Stimulated activated CD4-positive, alpha-beta T cell treated with anti-CD3 and anti-CD28 coated beads, Interleukin-12 subunit alpha, Interleukin-12 subunit beta, amount 100 ng/mL, for 24 hours (primary cell): ENCODE results near the gene TYMP.

ENCODE experiments used
- DNase-seq, 2 experiments: peaks; one replicate each; pipeline ENCODE4 v3.0.0-alpha.2; 2020; ENCODE audit warnings: low read depth in 2 of 2

TYMP gene

GRCh38 chr22:50529897-50530579, at the start of gene TYMP:
TYMP (minus strand) TSS chr22:50530012; CDS start chr22:50529709, 303 bp downstream.
- peak; percentile 52 to 59 for DNase-seq

GRCh38 chr22:50578776-50579310, 49.0 kb upstream of the TYMP start:
- DNase-seq, result no peak

- DNase-seq, result no peak
Observed at GRCh38 chr22:50577987-50578775, 48.4 kb upstream of the TYMP start, which contains the start of gene CPT1B. CPT1B (minus strand) TSS chr22:50578427; CDS start chr22:50577915, 512 bp downstream.

GRCh38 chr22:50577697-50577986, 47.8 kb upstream of the TYMP start:
- no peak for DNase-seq

GRCh38 chr22:50576806-50577696, 47.2 kb upstream of the TYMP start:
- no peak for DNase-seq

GRCh38 chr22:50576070-50576469, 46.3 kb upstream of the TYMP start:
- no peak for DNase-seq

GRCh38 chr22:50575426-50575941, 45.7 kb upstream of the TYMP start:
- no peak for DNase-seq

GRCh38 chr22:50574383-50574755, 44.6 kb upstream of the TYMP start:
- no peak for DNase-seq

- DNase-seq, result no peak
Observed at GRCh38 chr22:50573491-50574382, 43.9 kb upstream of the TYMP start.

GRCh38 chr22:50572965-50573364, 43.2 kb upstream of the TYMP start:
- no peak for DNase-seq

- no peak for DNase-seq
Observed at GRCh38 chr22:50571264-50572175, 41.7 kb upstream of the TYMP start.

- no peak for DNase-seq
Observed at GRCh38 chr22:50570861-50571260, 41.0 kb upstream of the TYMP start.

- DNase-seq, result no peak
Observed at GRCh38 chr22:50569896-50570535, 40.2 kb upstream of the TYMP start.

GRCh38 chr22:50569041-50569459, 39.2 kb upstream of the TYMP start:
- DNase-seq, result no peak

GRCh38 chr22:50568626-50569025, 38.8 kb upstream of the TYMP start:
- DNase-seq, result no peak

- no peak for DNase-seq
Observed at GRCh38 chr22:50567721-50568252, 38.0 kb upstream of the TYMP start.

GRCh38 chr22:50564289-50564688, 34.5 kb upstream of the TYMP start:
- DNase-seq, result no peak

- DNase-seq, result no peak
Observed at GRCh38 chr22:50563413-50564160, 33.8 kb upstream of the TYMP start.
